Measurements from ENCODE around the gene SLC16A12.

DNA sequence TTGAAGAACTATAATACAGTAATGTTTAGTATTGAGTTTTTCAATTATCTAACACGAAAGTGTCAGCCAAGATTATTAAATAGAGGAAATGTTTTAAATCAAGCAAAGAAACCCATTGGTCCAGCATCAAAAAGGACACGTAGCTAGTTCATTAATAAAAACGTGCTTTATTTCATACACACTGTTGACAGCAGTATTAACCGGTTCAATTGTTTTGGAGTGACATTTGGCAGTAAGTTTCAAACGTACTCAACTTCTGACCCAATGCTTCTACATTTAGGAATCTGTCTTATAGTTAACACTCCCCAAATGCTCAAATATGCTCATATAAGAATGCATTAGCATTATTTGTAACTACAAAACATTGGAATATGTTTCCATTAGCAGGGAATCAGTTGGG, 41.3 kb downstream of the SLC16A12 start:
- TF ChIP-seq RAD21 (IDR thresholded peaks at IDR 0.05; ENCODE audit: low read length) = no peak
- no peak for TF ChIP-seq CTCF (conservative IDR thresholded peaks at IDR 0.05; ENCODE audit: low read depth, low read length)
- TF ChIP-seq RFX5 (IDR thresholded peaks at IDR 0.05; ENCODE audit: low read depth, low read length) = no peak
- no peak for TF ChIP-seq RCOR1 (IDR thresholded peaks at IDR 0.05; ENCODE audit: insufficient replicate concordance, low read length)
- no peak for TF ChIP-seq NFE2L2 (IDR thresholded peaks at IDR 0.05; ENCODE audit: low read depth, low read length)
- no peak for TF ChIP-seq USF2 (IDR thresholded peaks at IDR 0.05; ENCODE audit: low read depth, low read length)
- no peak for TF ChIP-seq POLR2A (IDR thresholded peaks at IDR 0.05; ENCODE audit: low read depth, low read length)
- no peak for TF ChIP-seq FOS (IDR thresholded peaks at IDR 0.05; ENCODE audit: low read depth, low read length)
- TF ChIP-seq SMC3 (IDR thresholded peaks at IDR 0.05; ENCODE audit: low read depth, low read length) = no peak
- no peak for TF ChIP-seq MAZ (IDR thresholded peaks at IDR 0.05; ENCODE audit: borderline replicate concordance, low read depth, low read length)
- TF ChIP-seq BHLHE40 (IDR thresholded peaks at IDR 0.05; ENCODE audit: low read depth, low read length) = no peak
- TF ChIP-seq ELK1 (IDR thresholded peaks at IDR 0.05; ENCODE audit: borderline replicate concordance, low read depth, low read length) = no peak
- TF ChIP-seq MAFK (IDR thresholded peaks at IDR 0.05; ENCODE audit: low read depth, low read length) = no peak
- TF ChIP-seq CEBPB (IDR thresholded peaks at IDR 0.05; ENCODE audit: low read depth, low read length) = no peak

Measured in IMR-90 (cell line).